ENCODE measurements around the gene AIFM3. TPM values are rescaled to one million over a fixed set of nuclear protein-coding genes. Genes with fewer than 3 reads are reported as not detected.
A peak's percentile ranks its signal among the peaks of the same experiment; 100 is the strongest.

Gene AIFM3
- total RNA-seq, 2 donors from 2014 or later = 3.4 to 5.8 TPM

GRCh38 chr22:20997536-20998257 lies 30.6 kb downstream of the AIFM3 start:
- Histone ChIP-seq H3K4me3 (no peak overlapping the region), H3K27me3 (replicated peaks; ENCODE audit: insufficient read depth) (no peaks in the 10 kb centered on the region), H3K36me3 (peaks cover 44% of the 10 kb centered on the region), H3K4me1 (ENCODE audit: control insufficient read depth in 1 of 2, low read depth in 2 of 2) (peaks cover 11 to 21% of the 10 kb centered on the region in 2 donors), H3K9me3 (no peaks in the 10 kb centered on the region), H3K27ac (no peak overlapping the region)
- ATAC-seq (ENCODE audit: insufficient number of reproducible peaks, low FRiP score, low read depth) (no peak), DNase-seq (ENCODE audit: low spot score) (no peak)
- TF ChIP-seq, protein P1, sequence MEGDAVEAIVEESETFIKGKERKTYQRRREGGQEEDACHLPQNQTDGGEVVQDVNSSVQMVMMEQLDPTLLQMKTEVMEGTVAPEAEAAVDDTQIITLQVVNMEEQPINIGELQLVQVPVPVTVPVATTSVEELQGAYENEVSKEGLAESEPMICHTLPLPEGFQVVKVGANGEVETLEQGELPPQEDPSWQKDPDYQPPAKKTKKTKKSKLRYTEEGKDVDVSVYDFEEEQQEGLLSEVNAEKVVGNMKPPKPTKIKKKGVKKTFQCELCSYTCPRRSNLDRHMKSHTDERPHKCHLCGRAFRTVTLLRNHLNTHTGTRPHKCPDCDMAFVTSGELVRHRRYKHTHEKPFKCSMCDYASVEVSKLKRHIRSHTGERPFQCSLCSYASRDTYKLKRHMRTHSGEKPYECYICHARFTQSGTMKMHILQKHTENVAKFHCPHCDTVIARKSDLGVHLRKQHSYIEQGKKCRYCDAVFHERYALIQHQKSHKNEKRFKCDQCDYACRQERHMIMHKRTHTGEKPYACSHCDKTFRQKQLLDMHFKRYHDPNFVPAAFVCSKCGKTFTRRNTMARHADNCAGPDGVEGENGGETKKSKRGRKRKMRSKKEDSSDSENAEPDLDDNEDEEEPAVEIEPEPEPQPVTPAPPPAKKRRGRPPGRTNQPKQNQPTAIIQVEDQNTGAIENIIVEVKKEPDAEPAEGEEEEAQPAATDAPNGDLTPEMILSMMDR (IDR thresholded peaks at IDR 0.05) = no peak

DNA sequence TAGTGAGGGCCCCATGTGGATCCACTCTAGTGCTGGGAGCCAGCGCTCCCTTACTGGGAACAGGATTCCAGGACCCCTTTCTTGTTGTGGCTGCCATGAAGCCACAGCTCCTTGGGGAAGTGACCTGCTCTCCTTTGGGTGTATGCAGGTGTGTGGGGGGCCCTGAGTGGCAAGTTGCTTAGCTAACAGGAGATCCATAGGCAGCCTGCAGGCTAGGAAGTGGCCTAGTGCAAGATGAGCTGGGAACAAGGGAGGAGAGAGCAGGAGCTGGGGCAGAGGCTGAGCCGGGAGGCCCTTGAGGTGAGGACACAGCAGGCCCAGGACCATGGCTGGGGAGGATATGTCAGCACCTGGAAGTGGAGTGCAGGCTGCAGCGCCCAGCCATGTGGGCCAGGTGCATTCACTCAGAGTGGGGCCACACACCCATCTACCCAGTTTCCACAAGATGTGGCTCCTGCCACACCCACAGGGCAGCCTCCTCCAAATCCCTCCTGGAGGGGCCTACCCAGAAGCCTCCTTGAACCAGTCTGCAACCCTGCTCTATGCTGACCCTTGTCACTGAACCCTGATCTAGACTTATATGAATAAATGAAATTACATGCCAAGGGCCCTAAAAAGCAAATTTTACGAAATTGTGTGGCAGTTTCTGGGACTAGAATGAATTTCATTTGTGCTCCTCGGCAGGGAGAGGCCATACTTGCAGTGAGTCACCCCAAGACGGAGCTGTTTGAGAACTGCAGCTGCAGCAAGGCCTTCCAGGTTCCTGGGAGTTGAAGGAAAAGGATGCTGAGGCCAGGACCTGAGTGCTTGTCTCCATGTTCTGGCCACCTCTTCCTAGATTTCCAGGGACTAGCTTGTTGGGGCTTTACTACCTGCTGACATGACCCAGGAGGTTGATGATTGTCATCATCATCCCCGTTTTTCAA lies 31.6 kb downstream of the AIFM3 start:
- Histone ChIP-seq H3K27me3 (replicated peaks; ENCODE audit: insufficient read depth) (no peaks in the 10 kb centered on the region), H3K36me3 (peaks cover 38% of the 10 kb centered on the region), H3K27ac (no peak overlapping the region), H3K4me3 (no peak overlapping the region), H3K4me1 (ENCODE audit: control insufficient read depth in 1 of 2, low read depth in 2 of 2) (peaks cover 18 to 30% of the 10 kb centered on the region in 2 donors), H3K9me3 (no peaks in the 10 kb centered on the region)
- no peak for ATAC-seq (ENCODE audit: insufficient number of reproducible peaks, low FRiP score, low read depth)
- TF ChIP-seq, protein P1 (IDR thresholded peaks at IDR 0.05) = no peak
- no peak for DNase-seq (ENCODE audit: low spot score)

- TF ChIP-seq, protein P1 (IDR thresholded peaks at IDR 0.05) = no peak
- no peaks in the 10 kb centered on the region for H3K9me3 ChIP-seq
- no peak overlapping the region for H3K4me3 ChIP-seq
- peaks cover 32% of the 10 kb centered on the region for H3K36me3 ChIP-seq
- ATAC-seq (ENCODE audit: insufficient number of reproducible peaks, low FRiP score, low read depth) (no peak), DNase-seq (ENCODE audit: low spot score) (no peak)
- H3K27ac ChIP-seq = no peak overlapping the region
- H3K27me3 ChIP-seq (replicated peaks; ENCODE audit: insufficient read depth) = no peaks in the 10 kb centered on the region
- H3K4me1 ChIP-seq (ENCODE audit: control insufficient read depth in 1 of 2, low read depth in 2 of 2) = peaks cover 22 to 35% of the 10 kb centered on the region in 2 donors
These were observed 32.5 kb downstream of the AIFM3 start for GRCh38 chr22:20999350-21000206.

GRCh38 chr22:21000207-21000986 lies 33.3 kb downstream of the AIFM3 start:
- Histone ChIP-seq H3K4me3 (peak overlapping the region; percentile 90), H3K9me3 (no peaks in the 10 kb centered on the region), H3K36me3 (peaks cover 26% of the 10 kb centered on the region), H3K27ac (peak overlapping the region; percentile 94 to 97), H3K4me1 (ENCODE audit: control insufficient read depth in 1 of 2, low read depth in 2 of 2) (peaks cover 22 to 35% of the 10 kb centered on the region in 2 donors), H3K27me3 (replicated peaks; ENCODE audit: insufficient read depth) (no peaks in the 10 kb centered on the region)
- TF ChIP-seq, protein P1 (IDR thresholded peaks at IDR 0.05) = no peak
- no peak for ATAC-seq (ENCODE audit: insufficient number of reproducible peaks, low FRiP score, low read depth)
- DNase-seq (ENCODE audit: low spot score) = no peak

All from thoracic aorta (tissue), 2 donors.